HFF-Myc (cell line): ENCODE data around the gene ZNF576.

Source experiments
- DNase-seq: peaks from one replicate; pipeline ENCODE4 v3.0.0-alpha.2; 2011; ENCODE audit warnings: low read depth; ENCODE audit errors: extremely low read depth
- H3K4me3 ChIP-seq: replicated peaks from 2 replicates; pipeline ENCODE4 v1.5.1; 2011; ENCODE audit warnings: low read depth, mild to moderate bottlenecking, control low read depth, low read length
- TF ChIP-seq, protein P1 (sequence below): IDR thresholded peaks from 2 replicates; pipeline ENCODE4 v1.5.1; 2012; ENCODE audit warnings: mild to moderate bottlenecking, low read depth, low read length, control low read depth; ENCODE audit errors: missing control alignments

Gene ZNF576

DNA sequence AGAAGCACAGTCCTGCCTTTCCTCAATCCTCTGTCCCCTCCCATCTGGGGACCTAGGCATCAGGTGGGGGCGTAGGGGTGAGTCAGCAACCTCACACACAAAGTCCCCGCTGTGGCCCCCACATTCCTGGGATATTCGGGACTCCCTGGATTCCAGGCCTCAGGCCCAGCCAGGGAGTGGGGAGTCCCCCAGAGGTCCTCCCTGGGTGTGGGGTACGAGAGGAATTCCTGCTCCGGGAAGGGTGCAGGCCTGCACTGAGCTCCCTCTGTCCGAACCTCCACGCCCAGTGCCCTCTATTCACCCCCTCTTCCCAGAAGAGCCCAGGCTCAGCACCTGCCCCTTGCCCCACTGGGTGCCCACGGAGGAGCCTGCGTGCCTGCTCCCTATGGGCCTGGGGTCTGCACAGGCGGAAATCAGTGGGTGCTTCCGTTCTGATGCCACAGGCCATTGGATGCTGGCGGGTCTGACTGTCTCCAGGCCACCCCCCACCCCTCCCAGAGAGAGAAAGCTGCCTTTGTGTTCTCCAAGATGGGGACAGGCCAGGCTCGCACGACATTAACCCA lies 39.8 kb downstream of the ZNF576 start:
- TF ChIP-seq, protein P1, sequence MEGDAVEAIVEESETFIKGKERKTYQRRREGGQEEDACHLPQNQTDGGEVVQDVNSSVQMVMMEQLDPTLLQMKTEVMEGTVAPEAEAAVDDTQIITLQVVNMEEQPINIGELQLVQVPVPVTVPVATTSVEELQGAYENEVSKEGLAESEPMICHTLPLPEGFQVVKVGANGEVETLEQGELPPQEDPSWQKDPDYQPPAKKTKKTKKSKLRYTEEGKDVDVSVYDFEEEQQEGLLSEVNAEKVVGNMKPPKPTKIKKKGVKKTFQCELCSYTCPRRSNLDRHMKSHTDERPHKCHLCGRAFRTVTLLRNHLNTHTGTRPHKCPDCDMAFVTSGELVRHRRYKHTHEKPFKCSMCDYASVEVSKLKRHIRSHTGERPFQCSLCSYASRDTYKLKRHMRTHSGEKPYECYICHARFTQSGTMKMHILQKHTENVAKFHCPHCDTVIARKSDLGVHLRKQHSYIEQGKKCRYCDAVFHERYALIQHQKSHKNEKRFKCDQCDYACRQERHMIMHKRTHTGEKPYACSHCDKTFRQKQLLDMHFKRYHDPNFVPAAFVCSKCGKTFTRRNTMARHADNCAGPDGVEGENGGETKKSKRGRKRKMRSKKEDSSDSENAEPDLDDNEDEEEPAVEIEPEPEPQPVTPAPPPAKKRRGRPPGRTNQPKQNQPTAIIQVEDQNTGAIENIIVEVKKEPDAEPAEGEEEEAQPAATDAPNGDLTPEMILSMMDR: no peak
- H3K4me3 ChIP-seq: no peak overlapping the region
- DNase-seq: no peak

DNA sequence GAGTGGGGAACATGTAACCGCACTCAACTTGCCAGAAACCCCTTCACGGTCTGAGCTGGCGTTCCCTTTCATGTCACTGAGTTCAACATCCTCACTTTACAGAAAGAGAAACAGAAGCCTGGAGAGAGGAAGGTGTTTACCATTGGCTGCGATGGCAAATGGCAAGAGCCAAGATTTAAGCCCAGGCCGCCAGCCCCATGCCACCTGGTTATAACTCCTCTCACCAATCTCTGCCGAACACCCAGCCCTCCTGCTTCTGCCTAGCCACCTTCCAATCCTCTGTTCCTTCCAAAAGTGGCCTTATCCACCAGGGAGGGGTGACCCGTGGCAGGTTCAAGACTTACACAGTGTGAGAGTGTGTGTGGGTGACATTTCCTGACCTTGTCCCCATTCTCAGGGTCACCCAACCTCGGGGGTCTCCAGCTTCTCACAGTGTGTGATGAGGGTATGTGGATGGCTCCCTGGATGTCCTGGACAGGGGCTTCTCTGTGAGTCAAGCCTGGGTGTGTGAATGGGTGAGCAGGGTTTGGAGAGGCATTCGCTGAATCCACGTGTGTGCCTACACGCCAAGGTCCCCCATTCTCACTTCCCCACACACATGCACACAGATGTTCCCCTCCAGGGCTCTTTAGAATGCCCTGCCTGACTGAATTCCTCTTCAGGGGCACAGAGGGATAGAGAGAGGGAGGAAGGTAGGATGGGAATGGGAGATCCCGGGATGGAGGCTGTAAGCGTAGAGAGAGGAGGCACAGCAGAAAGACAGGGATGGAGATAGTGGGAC lies 42.0 kb downstream of the ZNF576 start:
- no peak for DNase-seq
- TF ChIP-seq, protein P1: no peak
- H3K4me3 ChIP-seq: no peak overlapping the region

DNA sequence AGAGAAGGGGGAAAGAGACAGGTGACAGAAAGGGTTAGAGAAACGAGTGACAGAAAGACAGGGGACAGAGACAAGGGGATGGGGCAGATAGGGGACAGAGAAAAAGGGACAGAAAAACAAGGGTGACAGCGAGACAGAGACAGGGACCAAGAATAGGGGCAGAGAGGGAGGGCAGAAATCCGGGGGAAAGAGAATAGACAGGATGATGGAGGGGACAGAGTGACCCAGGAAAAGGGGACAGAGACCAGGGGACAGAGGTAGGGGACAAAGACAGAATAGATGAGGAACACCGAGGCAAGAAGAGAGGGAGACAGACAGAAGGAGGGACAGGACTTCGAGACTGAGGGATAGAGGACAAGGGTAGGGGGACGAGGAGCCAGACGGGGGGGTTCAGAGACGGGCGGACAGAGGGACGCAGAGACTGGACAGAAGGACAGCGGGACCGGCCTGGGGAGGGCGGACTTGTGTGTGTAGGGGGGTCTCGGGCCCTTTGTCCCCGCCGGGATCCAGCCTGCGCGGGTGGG lies 42.7 kb downstream of the ZNF576 start:
- TF ChIP-seq, protein P1: no peak
- DNase-seq: no peak
- peak overlapping the region; percentile 24 for H3K4me3 ChIP-seq

DNA sequence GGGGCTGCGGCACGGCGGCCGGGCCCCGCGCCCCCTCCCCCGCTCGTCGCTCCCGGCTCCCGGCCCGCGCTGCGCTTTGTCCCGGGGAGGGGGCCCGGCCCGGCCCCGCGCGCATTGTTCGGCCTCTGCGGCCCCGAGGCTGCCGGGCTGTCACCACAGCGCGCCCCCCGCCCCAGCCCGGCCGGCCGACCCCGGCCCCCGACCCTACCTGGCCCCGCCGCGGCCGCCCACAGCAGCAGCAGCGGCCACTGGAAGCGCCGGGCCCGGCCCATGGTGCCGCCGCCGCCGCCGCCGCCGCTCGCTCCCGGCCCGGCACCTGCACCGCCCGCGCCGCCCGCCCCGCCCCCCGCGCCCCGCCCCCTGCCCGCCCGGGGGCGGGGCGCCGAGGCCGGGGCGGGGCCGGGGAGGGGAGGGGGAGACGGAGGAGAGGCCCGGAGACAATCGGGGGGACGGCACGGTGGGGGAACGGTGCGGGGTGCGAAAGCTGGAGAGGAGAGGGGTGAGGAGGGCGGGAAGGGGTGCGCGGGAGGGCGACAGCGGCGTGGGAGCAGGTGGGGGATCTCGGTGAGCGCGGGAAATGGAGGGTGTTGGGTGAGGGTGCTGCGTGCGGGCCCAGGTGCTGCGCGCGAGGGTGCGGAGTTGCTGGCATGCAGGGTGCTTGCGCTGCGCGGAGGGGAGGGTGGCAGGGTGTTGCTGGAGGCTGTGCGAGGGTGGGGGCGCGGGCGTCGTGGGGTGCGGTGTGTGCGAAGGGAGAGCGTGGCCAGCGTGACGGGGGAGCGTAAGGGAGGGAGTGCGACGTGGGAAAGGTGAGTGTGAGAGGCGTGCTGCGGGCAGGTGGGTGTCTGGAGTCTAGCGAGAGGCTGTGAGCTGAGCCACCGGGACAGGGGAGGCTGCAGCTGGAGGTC lies 43.4 kb downstream of the ZNF576 start, which contains the start of gene CADM4:
Gene CADM4 (minus strand): TSS at position 332 of the 905 bp plus-strand sequence. CDS start 60 bp downstream, at position 272.
- no peak for DNase-seq
- peak within 1 kb of the TSS; percentile 41 for H3K4me3 ChIP-seq

DNA sequence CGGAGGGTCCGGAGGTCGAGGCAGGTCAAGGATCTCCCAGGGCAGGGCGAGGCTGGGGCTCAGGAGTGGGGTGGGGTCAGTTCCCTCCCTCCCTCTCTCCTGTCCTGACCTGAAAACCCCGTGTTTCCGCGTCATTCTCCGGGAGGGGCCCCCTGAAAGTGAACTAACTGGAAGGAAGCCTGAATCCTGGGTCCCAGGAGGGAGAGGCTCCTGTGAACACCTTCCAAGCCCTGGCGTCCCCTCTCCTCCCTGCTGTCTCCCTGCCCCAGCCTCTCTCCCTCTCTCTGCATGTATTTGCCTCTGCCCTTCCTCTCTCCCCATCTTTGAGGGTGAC lies 44.0 kb downstream of the ZNF576 start:
- peak overlapping the region; percentile 41 for H3K4me3 ChIP-seq
- no peak for DNase-seq
- TF ChIP-seq, protein P1: no peak

More for the DNA sequence above, 43.4 kb downstream of the ZNF576 start, which contains the start of gene CADM4:
- TF ChIP-seq, protein P1: no peak

DNA sequence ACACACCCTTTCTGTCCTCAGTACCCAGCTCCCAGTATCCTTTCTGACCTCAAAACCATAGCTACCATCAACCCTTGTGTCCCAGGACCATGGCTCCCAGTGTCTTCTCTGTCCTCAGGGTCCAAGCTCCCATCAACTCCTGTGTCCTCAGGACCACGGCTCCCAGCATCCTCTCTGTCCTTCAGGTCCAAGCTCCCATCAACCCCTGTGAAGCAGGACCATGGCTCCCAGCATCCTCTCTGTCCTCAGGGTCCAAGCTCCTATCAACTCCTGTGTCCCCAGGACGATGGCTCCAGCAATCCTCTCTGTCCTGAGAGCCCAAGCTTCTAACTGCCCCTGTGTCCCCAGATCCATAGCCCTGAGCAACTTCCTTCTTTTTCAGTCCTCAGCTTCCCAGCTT lies 44.9 kb downstream of the ZNF576 start:
- TF ChIP-seq, protein P1: no peak
- DNase-seq: no peak
- no peak overlapping the region for H3K4me3 ChIP-seq
